IMR-90 (cell line): ENCODE results near the gene CNOT10. TPM values are rescaled to one million over a fixed set of nuclear protein-coding genes. Genes with fewer than 3 reads are reported as not detected.

ENCODE experiments used
- ATAC-seq: fragments of 200-7000 bp; cut with Tn5 transposase; 2 replicates; pipeline ENCODE4 v1.9.1; 2020; ENCODE audit warnings: low read depth, mild to moderate bottlenecking, moderate library complexity
- BruUV-seq: library from RNA; stranded (reverse); fragments of 400-500 nt; replicated peaks from 2 replicates; lab custom pipeline; 2021; lab: Mats Ljungman, UMichigan
- CTCF ChIA-PET: fragments of 300-600 bp; formaldehyde crosslinking; extraction: SDS; loops from one replicate; lab custom pipeline; 2021; ENCODE audit warnings: antibody characterized with exemption; lab: Yijun Ruan, JAX
- POLR2A ChIA-PET: fragments of 300-600 bp; sonication (Branson Sonifier 250); formaldehyde crosslinking; loops from one replicate; lab custom pipeline; 2022; ENCODE audit warnings: antibody characterized with exemption; ENCODE audit not compliant: unreplicated experiment; lab: Charles Lee
- DNase-seq: peaks from one replicate; pipeline ENCODE4 v3.0.0; 2013
- H2AFZ ChIP-seq: replicated peaks from 2 replicates; pipeline ENCODE3; 2013; ENCODE audit warnings: low read length, mild to moderate bottlenecking; ENCODE audit not compliant: poor library complexity
- H2AK5ac ChIP-seq: 2 replicates; pipeline ENCODE4 v1.6.1; 2013; ENCODE audit warnings: low read depth, low read length, inconsistent platforms
- H2AK9ac ChIP-seq: replicated peaks from 2 replicates; pipeline ENCODE3; 2013; ENCODE audit warnings: mild to moderate bottlenecking, low read depth, low read length, moderate library complexity; ENCODE audit not compliant: poor library complexity
- H2BK120ac ChIP-seq: 2 replicates; pipeline ENCODE4 v1.6.1; 2013; ENCODE audit warnings: low read depth, low read length, inconsistent platforms
- H2BK15ac ChIP-seq: 3 replicates; pipeline ENCODE4 v1.6.1; 2013; ENCODE audit warnings: low read depth, low read length, inconsistent platforms
- H2BK20ac ChIP-seq: 2 replicates; pipeline ENCODE4 v1.6.1; 2013; ENCODE audit warnings: low read depth, mild to moderate bottlenecking, inconsistent platforms, low read length, moderate library complexity
- H2BK5ac ChIP-seq: 2 replicates; pipeline ENCODE4 v1.6.1; 2013; ENCODE audit warnings: mild to moderate bottlenecking, low read depth, low read length, inconsistent platforms; ENCODE audit not compliant: poor library complexity, severe bottlenecking
- H3K14ac ChIP-seq: replicated peaks from 2 replicates; pipeline ENCODE4 v1.6.1; 2013; ENCODE audit warnings: low read depth, low read length, inconsistent platforms
- H3K18ac ChIP-seq: 2 replicates; pipeline ENCODE4 v1.6.1; 2013; ENCODE audit warnings: low read depth, low read length, control low read depth
- H3K23ac ChIP-seq: 2 replicates; pipeline ENCODE4 v1.6.1; 2013; ENCODE audit warnings: low read depth, low read length, inconsistent platforms
- H3K27ac ChIP-seq: 2 replicates; pipeline ENCODE4 v1.5.1; 2013; ENCODE audit warnings: mild to moderate bottlenecking, control low read depth, low read length; ENCODE audit not compliant: insufficient read depth
- H3K27me3 ChIP-seq: 2 replicates; pipeline ENCODE4 v1.6.1; 2013; ENCODE audit warnings: low read length; ENCODE audit not compliant: control insufficient read depth, insufficient read depth
- H3K36me3 ChIP-seq: 2 replicates; pipeline ENCODE4 v1.6.1; 2013; ENCODE audit warnings: low read length, mixed read lengths; ENCODE audit not compliant: control insufficient read depth, insufficient read depth
- H3K4ac ChIP-seq: 2 replicates; pipeline ENCODE4 v1.6.1; 2013; ENCODE audit warnings: low read depth, low read length, inconsistent platforms
- H3K4me1 ChIP-seq: 2 replicates; pipeline ENCODE4 v1.6.1; 2013; ENCODE audit warnings: low read length, mixed read lengths; ENCODE audit not compliant: control insufficient read depth, insufficient read depth
- H3K4me2 ChIP-seq: 2 replicates; pipeline ENCODE4 v1.6.1; 2013; ENCODE audit warnings: low read depth, mild to moderate bottlenecking, control low read depth, low read length, moderate library complexity
- H3K4me3 ChIP-seq: 2 replicates; pipeline ENCODE4 v1.5.1; 2013; ENCODE audit warnings: low read depth, mild to moderate bottlenecking, control low read depth, low read length, moderate library complexity; ENCODE audit not compliant: insufficient read depth
- H3K56ac ChIP-seq: 2 replicates; pipeline ENCODE4 v1.6.1; 2013; ENCODE audit warnings: low read length, inconsistent platforms; ENCODE audit not compliant: insufficient read depth; ENCODE audit errors: extremely low read depth
- H3K79me1 ChIP-seq, 2 experiments: 2 replicates each; pipeline ENCODE4 v1.6.1; 2013; ENCODE audit warnings: low read length in 2 of 2, inconsistent platforms in 1 of 2, low read depth in 1 of 2
- H3K9ac ChIP-seq: 2 replicates; pipeline ENCODE4 v1.6.1; 2013; ENCODE audit warnings: low read depth, low read length, control low read depth
- H3K9me1 ChIP-seq: 2 replicates; pipeline ENCODE4 v1.6.1; 2013; ENCODE audit warnings: low read length, inconsistent platforms; ENCODE audit not compliant: insufficient read depth
- H3K9me3 ChIP-seq: 2 replicates; pipeline ENCODE4 v1.6.1; 2013; ENCODE audit warnings: low read length; ENCODE audit not compliant: control insufficient read depth, insufficient read depth
- H4K20me1 ChIP-seq: 2 replicates; pipeline ENCODE4 v1.6.1; 2013; ENCODE audit warnings: low read length, inconsistent platforms; ENCODE audit not compliant: insufficient read depth
- H4K5ac ChIP-seq: 2 replicates; pipeline ENCODE4 v1.6.1; 2013; ENCODE audit warnings: mild to moderate bottlenecking, low read depth, low read length, control low read depth
- H4K8ac ChIP-seq, 2 experiments: 2 replicates each; pipeline ENCODE4 v1.6.1; 2013; ENCODE audit warnings: low read depth in 2 of 2, low read length in 2 of 2, control low read depth in 1 of 2, inconsistent platforms in 1 of 2
- H4K91ac ChIP-seq: 2 replicates; pipeline ENCODE4 v1.6.1; 2013; ENCODE audit warnings: low read depth, low read length, inconsistent platforms; ENCODE audit not compliant: insufficient read depth
- CEBPB ChIP-seq: IDR thresholded peaks from 2 replicates; pipeline ENCODE4 v1.6.1; 2012; ENCODE audit warnings: low read depth, low read length, improper control_type of control experiment
- MXI1 ChIP-seq: IDR thresholded peaks from 2 replicates; pipeline ENCODE4 v1.6.1; 2012; ENCODE audit warnings: low read depth, mild to moderate bottlenecking, low read length, moderate library complexity, borderline replicate concordance
- WGBS, 2 experiments: methylation state at CpG; one replicate each; pipeline versions ENCODE4 v1.1.5 to v1.1.7; 2013; ENCODE audit warnings: missing lambda C conversion rate in 2 of 2; ENCODE audit not compliant: insufficient read length in 1 of 2; ENCODE audit errors: extremely low coverage in 2 of 2; 5-methylcytosine and 5-hydroxymethylcytosine counted together
- dilution Hi-C: fragments of 300-500 bp; cut with HindIII; formaldehyde crosslinking; loops from one replicate; pipeline ENCODE4 v1.14.3; 2018; ENCODE audit warnings: low sequenced_read_pairs; ENCODE audit not compliant: unreplicated experiment
- in situ Hi-C: fragments of 300-500 bp; cut with MboI; formaldehyde crosslinking; loops from 3 replicates; pipeline ENCODE4 v1.14.3; 2019; ENCODE audit warnings: low sequenced_read_pairs, inconsistent platforms, mixed read lengths
- intact Hi-C: fragments of 100-400 bp; cut with micrococcal nuclease; formaldehyde crosslinking; loops from 2 replicates; pipeline ENCODE4 v1.10.0; 2022
- polyA plus RNA-seq, 3 experiments: library from polyadenylated mRNA; depleted of rRNA; stranded (reverse); fragments of >200 nt; gene quantifications; 2 replicates each; pipeline ENCODE4 v1.2.3, GENCODE V29; 2012; ENCODE audit warnings: low replicate concordance in 1 of 3
- total RNA-seq: library from RNA; depleted of rRNA; stranded (reverse); fragments of >200 nt; gene quantifications from 2 replicates; pipeline ENCODE4 v1.2.3, GENCODE V29; 2012

CNOT10 gene
- total and polyA plus RNA-seq, 2 of the 4 experiments (the other 2 are of a cell fraction): 15.8 to 20.4 TPM

DNA sequence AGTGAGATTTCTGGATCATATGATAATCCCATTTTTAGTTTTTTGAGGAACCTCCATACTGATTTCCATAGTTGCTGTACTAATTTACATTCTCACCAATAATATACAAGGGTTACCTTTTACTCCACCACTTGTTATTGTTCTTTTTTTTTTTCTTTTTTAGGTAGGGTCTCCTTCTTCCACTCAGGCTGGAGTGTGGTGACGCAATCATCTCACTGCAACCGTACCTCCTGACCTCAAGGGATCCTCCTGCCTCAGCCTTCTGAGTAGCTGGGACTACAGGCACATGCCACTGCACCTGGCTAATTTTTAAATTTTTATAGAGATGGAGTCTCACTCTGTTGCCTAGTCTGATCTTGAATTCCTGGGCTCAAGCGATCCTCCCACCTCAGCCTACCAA lies 24.4 kb upstream of the CNOT10 start:
- Histone ChIP-seq H3K23ac (no peak overlapping the region), H4K20me1 (no peaks in the 10 kb centered on the region), H4K5ac (no peak overlapping the region), H3K4me1 (no peaks in the 10 kb centered on the region), H3K79me1 (no peaks in the 10 kb centered on the region), H2BK5ac (no peak overlapping the region), H3K27ac (no peak overlapping the region), H3K4ac (no peak overlapping the region), H2AFZ (no peak overlapping the region), H3K9ac (no peak overlapping the region), H2AK5ac (no peak overlapping the region), H3K18ac (no peak overlapping the region), H3K36me3 (no peaks in the 10 kb centered on the region), H3K4me2 (no peak overlapping the region), H3K56ac (no peak overlapping the region), H2BK15ac (no peak overlapping the region), H3K9me3 (no peaks in the 10 kb centered on the region), H3K14ac (no peak overlapping the region), H2BK120ac (no peak overlapping the region), H2AK9ac (no peak overlapping the region), H3K27me3 (peaks cover 3% of the 10 kb centered on the region), H3K9me1 (no peaks in the 10 kb centered on the region), H4K8ac (no peak overlapping the region), H3K4me3 (no peak overlapping the region), H4K91ac (no peak overlapping the region), H2BK20ac (no peak overlapping the region)
- whole genome bisulfite sequencing, 2 experiments: no CpG with 5 or more reads among the region's 3 CpGs
- intact Hi-C loops (loop anchor here (5.0 kb wide), 1 partner anchor 483 kb away; no protein-coding TSS in a partner anchor), in situ Hi-C loops (loop anchor here (25.0 kb wide), 2 partner anchors 273 to 373 kb away; partner anchors contain the start of gene CMTM7), dilution Hi-C loops (no loop called here)
- ATAC-seq (no peak), DNase-seq (no peak)
- ChIA-PET CTCF (no interaction called here), POLR2A (no interaction called here)
- no TSS peak for BruUV-seq
- TF ChIP-seq CEBPB: peak; percentile 51; the same call in 1 of the 2 replicates
- no peak for TF ChIP-seq MXI1
